Measurements from ENCODE around the gene RNASE8. TPM values are rescaled to one million over a fixed set of nuclear protein-coding genes. Genes with fewer than 3 reads are reported as not detected.

RNASE8 gene
- total RNA-seq, 1 donor from 2014 or later: not detected

- H3K27ac Mint-ChIP-seq: no peak overlapping the region
- no peaks in the 10 kb centered on the region for H3K4me1 ChIP-seq
- TF ChIP-seq, protein P1, sequence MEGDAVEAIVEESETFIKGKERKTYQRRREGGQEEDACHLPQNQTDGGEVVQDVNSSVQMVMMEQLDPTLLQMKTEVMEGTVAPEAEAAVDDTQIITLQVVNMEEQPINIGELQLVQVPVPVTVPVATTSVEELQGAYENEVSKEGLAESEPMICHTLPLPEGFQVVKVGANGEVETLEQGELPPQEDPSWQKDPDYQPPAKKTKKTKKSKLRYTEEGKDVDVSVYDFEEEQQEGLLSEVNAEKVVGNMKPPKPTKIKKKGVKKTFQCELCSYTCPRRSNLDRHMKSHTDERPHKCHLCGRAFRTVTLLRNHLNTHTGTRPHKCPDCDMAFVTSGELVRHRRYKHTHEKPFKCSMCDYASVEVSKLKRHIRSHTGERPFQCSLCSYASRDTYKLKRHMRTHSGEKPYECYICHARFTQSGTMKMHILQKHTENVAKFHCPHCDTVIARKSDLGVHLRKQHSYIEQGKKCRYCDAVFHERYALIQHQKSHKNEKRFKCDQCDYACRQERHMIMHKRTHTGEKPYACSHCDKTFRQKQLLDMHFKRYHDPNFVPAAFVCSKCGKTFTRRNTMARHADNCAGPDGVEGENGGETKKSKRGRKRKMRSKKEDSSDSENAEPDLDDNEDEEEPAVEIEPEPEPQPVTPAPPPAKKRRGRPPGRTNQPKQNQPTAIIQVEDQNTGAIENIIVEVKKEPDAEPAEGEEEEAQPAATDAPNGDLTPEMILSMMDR (IDR thresholded peaks at IDR 0.05): no peak
- TF ChIP-seq EZH2 (IDR thresholded peaks at IDR 0.05) (no peak), EZH2phosphoT487 (IDR thresholded peaks at IDR 0.05) (no peak)
- no peaks in the 10 kb centered on the region for H3F3A ChIP-seq (ENCODE audit: low read depth)
- H3K4me3 Mint-ChIP-seq: no peak overlapping the region
- peaks cover 13% of the 10 kb centered on the region for H3K4me1 Mint-ChIP-seq
- no peak overlapping the region for H3K4me3 ChIP-seq
- no peak overlapping the region for H3K27ac ChIP-seq
- no peaks in the 10 kb centered on the region for H3K9me3 ChIP-seq (ENCODE audit: low read depth)
- H2AFZ ChIP-seq (replicated peaks): no peak overlapping the region
- H3K27me3 ChIP-seq: no peaks in the 10 kb centered on the region
- no peak overlapping the region for H3K4me2 ChIP-seq
- H3K27me3 Mint-ChIP-seq (ENCODE audit: insufficient read depth, low read depth): peaks cover 2% of the 10 kb centered on the region
- H4K20me1 ChIP-seq (ENCODE audit: low read depth): no peaks in the 10 kb centered on the region
- DNase-seq (ENCODE audit: low spot score): no peak
- H3K36me3 Mint-ChIP-seq: no peaks in the 10 kb centered on the region
- H3K9me3 Mint-ChIP-seq: no peaks in the 10 kb centered on the region
- no peaks in the 10 kb centered on the region for H3K79me2 ChIP-seq (ENCODE audit: low read depth)
- H3K36me3 ChIP-seq: no peaks in the 10 kb centered on the region
- no peak overlapping the region for H3K9ac ChIP-seq
Measured at GRCh38 chr14:21056520-21057163, 980 bp upstream of the RNASE8 start.

GRCh38 chr14:21058903-21059302 lies 1.3 kb downstream of the RNASE8 start:
- H3K4me3 ChIP-seq: no peak overlapping the region
- no peak overlapping the region for H3K4me3 Mint-ChIP-seq
- no peak overlapping the region for H3K9ac ChIP-seq
- H3F3A ChIP-seq (ENCODE audit: low read depth): no peaks in the 10 kb centered on the region
- H3K27me3 ChIP-seq: no peaks in the 10 kb centered on the region
- peaks cover 5% of the 10 kb centered on the region for H3K27me3 Mint-ChIP-seq (ENCODE audit: insufficient read depth, low read depth)
- no peaks in the 10 kb centered on the region for H3K36me3 Mint-ChIP-seq
- DNase-seq (ENCODE audit: low spot score): no peak
- peaks cover 24% of the 10 kb centered on the region for H3K4me1 Mint-ChIP-seq
- H2AFZ ChIP-seq (replicated peaks): no peak overlapping the region
- H3K27ac Mint-ChIP-seq: no peak overlapping the region
- H3K27ac ChIP-seq: no peak overlapping the region
- no peaks in the 10 kb centered on the region for H3K9me3 ChIP-seq (ENCODE audit: low read depth)
- no peak overlapping the region for H3K4me2 ChIP-seq
- no peaks in the 10 kb centered on the region for H3K9me3 Mint-ChIP-seq
- H3K4me1 ChIP-seq: peaks cover 4% of the 10 kb centered on the region
- no peaks in the 10 kb centered on the region for H3K79me2 ChIP-seq (ENCODE audit: low read depth)
- H4K20me1 ChIP-seq (ENCODE audit: low read depth): no peaks in the 10 kb centered on the region
- no peak for TF ChIP-seq EZH2phosphoT487 (IDR thresholded peaks at IDR 0.05)
- H3K36me3 ChIP-seq: no peaks in the 10 kb centered on the region

- peaks cover 5% of the 10 kb centered on the region for H3K27me3 Mint-ChIP-seq (ENCODE audit: insufficient read depth, low read depth)
- Histone ChIP-seq H3F3A (ENCODE audit: low read depth) (no peaks in the 10 kb centered on the region), H3K9ac (no peak overlapping the region), H4K20me1 (ENCODE audit: low read depth) (no peaks in the 10 kb centered on the region), H3K27me3 (no peaks in the 10 kb centered on the region), H3K4me1 (peaks cover 4% of the 10 kb centered on the region), H3K79me2 (ENCODE audit: low read depth) (no peaks in the 10 kb centered on the region), H2AFZ (replicated peaks) (no peak overlapping the region), H3K4me3 (no peak overlapping the region), H3K9me3 (ENCODE audit: low read depth) (no peaks in the 10 kb centered on the region), H3K27ac (no peak overlapping the region), H3K4me2 (no peak overlapping the region), H3K36me3 (no peaks in the 10 kb centered on the region)
- TF ChIP-seq EZH2 (IDR thresholded peaks at IDR 0.05): no peak
- TF ChIP-seq, protein P1 (IDR thresholded peaks at IDR 0.05): no peak
- TF ChIP-seq EZH2phosphoT487 (IDR thresholded peaks at IDR 0.05): no peak
- H3K27ac Mint-ChIP-seq: no peak overlapping the region
- no peaks in the 10 kb centered on the region for H3K36me3 Mint-ChIP-seq
- H3K4me1 Mint-ChIP-seq: peaks cover 21% of the 10 kb centered on the region
- H3K9me3 Mint-ChIP-seq: no peaks in the 10 kb centered on the region
- no peak overlapping the region for H3K4me3 Mint-ChIP-seq
- DNase-seq (ENCODE audit: low spot score): no peak
Measured at GRCh38 chr14:21059842-21060613, 2.4 kb downstream of the RNASE8 start.

Data from neural progenitor cell (in vitro differentiated cells).